HEK293T (cell line): ENCODE measurements around the gene PRKCB.

ENCODE experiments used
- BHLHE40 ChIP-seq: fragments of 450-650 bp; IDR thresholded peaks from 2 replicates; pipeline ENCODE4 v1.6.1; 2016; ENCODE audit warnings: mild to moderate bottlenecking, moderate library complexity, borderline replicate concordance
- ELF4 ChIP-seq: fragments of 450-650 bp; IDR thresholded peaks from 2 replicates; pipeline ENCODE4 v1.6.1; 2017; ENCODE audit warnings: antibody characterized with exemption
- FOXA1 ChIP-seq: fragments of 450-650 bp; IDR thresholded peaks from 2 replicates; pipeline ENCODE4 v1.6.1; 2016; ENCODE audit warnings: mild to moderate bottlenecking
- FOXK2 ChIP-seq: fragments of 450-650 bp; IDR thresholded peaks from 2 replicates; pipeline ENCODE4 v1.6.1; 2016; ENCODE audit warnings: mild to moderate bottlenecking
- FOXM1 ChIP-seq: fragments of 450-650 bp; IDR thresholded peaks from 2 replicates; pipeline ENCODE4 v1.6.1; 2017; ENCODE audit warnings: mild to moderate bottlenecking, borderline replicate concordance
- L3MBTL2 ChIP-seq: fragments of 450-650 bp; conservative IDR thresholded peaks from 2 replicates; pipeline ENCODE4 v1.6.1; 2016; ENCODE audit warnings: mild to moderate bottlenecking
- SP1 ChIP-seq: fragments of 450-650 bp; IDR thresholded peaks from 2 replicates; pipeline ENCODE4 v1.6.1; 2017
- SUZ12 ChIP-seq: fragments of 450-650 bp; IDR thresholded peaks from 2 replicates; pipeline ENCODE4 v1.6.1; 2016; ENCODE audit warnings: mild to moderate bottlenecking
- TARDBP ChIP-seq: fragments of 450-650 bp; IDR thresholded peaks from 2 replicates; pipeline ENCODE4 v1.6.1; 2016
- ZNF384 ChIP-seq: fragments of 450-650 bp; IDR thresholded peaks from 2 replicates; pipeline ENCODE4 v1.6.1; 2016

DNA sequence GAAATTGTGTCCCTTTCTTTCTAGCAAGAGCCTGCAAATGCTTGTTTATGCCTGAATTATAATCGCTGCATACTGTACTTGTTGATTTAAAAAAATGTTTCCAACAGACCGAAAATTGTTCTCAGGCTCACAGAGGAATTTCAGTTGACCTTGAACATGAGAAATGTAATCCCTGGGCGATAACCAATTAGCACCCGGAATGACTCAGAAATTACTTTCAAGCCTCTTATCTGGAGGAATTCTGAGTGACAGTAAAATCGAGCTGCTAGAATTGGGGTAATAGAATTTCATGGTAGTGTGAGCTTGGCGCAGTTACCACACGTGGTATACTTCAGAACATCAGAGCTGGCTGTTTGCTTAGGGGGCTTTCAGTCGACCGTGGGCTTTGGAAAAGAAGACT lies 281.2 kb downstream of the PRKCB start:
- TF ChIP-seq SP1: no peak
- TF ChIP-seq FOXM1: no peak
- TF ChIP-seq FOXK2: no peak
- TF ChIP-seq ELF4: no peak
- TF ChIP-seq SUZ12: no peak
- no peak for TF ChIP-seq BHLHE40
- no peak for TF ChIP-seq TARDBP
- no peak for TF ChIP-seq L3MBTL2
- TF ChIP-seq ZNF384: no peak
- no peak for TF ChIP-seq FOXA1
